ENCODE measurements around the gene ATXN7L3B.

The ATXN7L3B gene

DNA sequence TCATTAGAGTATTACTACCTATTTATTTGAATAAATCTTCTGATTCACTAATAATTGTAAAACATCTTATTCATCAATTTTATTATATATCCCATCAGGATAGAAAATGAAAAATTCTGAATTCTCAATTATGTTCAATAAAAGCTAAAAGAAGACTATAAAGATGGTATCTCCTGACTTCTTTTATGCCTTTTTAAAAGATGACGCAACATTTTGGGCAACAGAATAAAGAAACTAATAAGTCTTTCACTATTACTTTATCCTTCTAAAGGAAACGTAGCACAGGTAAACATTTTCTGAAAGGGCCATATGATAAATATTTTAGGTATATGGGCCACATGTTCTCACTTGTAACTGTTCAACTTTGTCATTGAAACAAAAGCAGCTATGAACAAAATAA is 10.1 kb upstream of the ATXN7L3B start:
- H3K9me3 ChIP-seq, result no peaks in the 10 kb centered on the region
- no peaks in the 10 kb centered on the region for H3K4me1 ChIP-seq (ENCODE audit: control insufficient read depth in 1 of 2, insufficient read depth in 1 of 2, low read depth in 1 of 2, low read length in 1 of 2)
- no peaks in the 10 kb centered on the region for H3K36me3 ChIP-seq
- TF ChIP-seq, protein P1, sequence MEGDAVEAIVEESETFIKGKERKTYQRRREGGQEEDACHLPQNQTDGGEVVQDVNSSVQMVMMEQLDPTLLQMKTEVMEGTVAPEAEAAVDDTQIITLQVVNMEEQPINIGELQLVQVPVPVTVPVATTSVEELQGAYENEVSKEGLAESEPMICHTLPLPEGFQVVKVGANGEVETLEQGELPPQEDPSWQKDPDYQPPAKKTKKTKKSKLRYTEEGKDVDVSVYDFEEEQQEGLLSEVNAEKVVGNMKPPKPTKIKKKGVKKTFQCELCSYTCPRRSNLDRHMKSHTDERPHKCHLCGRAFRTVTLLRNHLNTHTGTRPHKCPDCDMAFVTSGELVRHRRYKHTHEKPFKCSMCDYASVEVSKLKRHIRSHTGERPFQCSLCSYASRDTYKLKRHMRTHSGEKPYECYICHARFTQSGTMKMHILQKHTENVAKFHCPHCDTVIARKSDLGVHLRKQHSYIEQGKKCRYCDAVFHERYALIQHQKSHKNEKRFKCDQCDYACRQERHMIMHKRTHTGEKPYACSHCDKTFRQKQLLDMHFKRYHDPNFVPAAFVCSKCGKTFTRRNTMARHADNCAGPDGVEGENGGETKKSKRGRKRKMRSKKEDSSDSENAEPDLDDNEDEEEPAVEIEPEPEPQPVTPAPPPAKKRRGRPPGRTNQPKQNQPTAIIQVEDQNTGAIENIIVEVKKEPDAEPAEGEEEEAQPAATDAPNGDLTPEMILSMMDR (IDR thresholded peaks at IDR 0.05), result no peak
- H3K27ac ChIP-seq, result no peak overlapping the region
- no peak overlapping the region for H3K4me3 ChIP-seq (ENCODE audit: low read depth in 1 of 2, low read length in 1 of 2)
- H3K27me3 ChIP-seq, result peaks cover 33% of the 10 kb centered on the region

DNA sequence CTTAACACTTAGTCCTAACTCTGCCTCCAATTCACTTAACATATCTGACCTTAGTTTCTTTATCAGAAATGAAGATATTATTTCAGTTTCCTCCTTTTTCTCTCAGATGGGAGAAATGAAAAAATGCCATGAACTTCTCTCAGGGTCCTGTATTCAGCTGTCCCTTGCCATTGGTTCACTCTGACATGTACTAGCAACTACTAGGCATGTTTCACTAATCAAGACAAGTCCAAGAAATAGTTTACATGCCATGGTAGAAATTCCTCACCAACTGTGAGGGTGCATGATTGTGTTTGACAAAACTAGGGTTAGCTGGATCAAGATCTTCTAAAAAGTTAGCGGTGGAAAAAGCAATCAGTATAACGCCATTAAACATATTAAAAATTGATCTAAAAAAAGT is 7.0 kb upstream of the ATXN7L3B start:
- Histone ChIP-seq H3K4me1 (ENCODE audit: control insufficient read depth in 1 of 2, insufficient read depth in 1 of 2, low read depth in 1 of 2, low read length in 1 of 2) (no peaks in the 10 kb centered on the region), H3K9me3 (no peaks in the 10 kb centered on the region), H3K36me3 (no peaks in the 10 kb centered on the region), H3K4me3 (ENCODE audit: low read depth in 1 of 2, low read length in 1 of 2) (no peak overlapping the region), H3K27me3 (peaks cover 40% of the 10 kb centered on the region), H3K27ac (no peak overlapping the region)
- TF ChIP-seq, protein P1 (IDR thresholded peaks at IDR 0.05), result no peak

DNA sequence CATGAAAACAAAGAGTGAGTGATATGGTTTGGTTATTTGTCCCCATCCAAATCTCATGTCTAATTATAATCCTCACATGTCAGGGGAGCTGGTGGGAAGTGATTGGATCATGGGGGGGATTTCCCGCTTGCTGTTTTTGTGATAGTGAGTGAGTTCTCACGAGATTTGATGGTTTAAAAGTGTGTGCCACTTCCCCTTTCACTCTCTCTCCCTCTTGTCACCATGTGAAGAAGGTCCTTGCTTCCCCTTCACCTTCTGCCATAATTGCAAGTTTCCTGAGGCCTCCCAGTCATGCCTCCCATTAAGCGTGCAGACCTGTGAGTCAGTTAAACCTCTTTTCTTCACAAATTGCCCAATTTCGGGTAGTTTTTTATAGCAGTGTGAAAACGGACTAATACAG is 2.1 kb upstream of the ATXN7L3B start:
- H3K27me3 ChIP-seq, result peaks cover 27% of the 10 kb centered on the region
- H3K27ac ChIP-seq, result no peak overlapping the region
- H3K9me3 ChIP-seq, result no peaks in the 10 kb centered on the region
- peaks cover 24 to 26% of the 10 kb centered on the region in 2 experiments for H3K4me1 ChIP-seq (ENCODE audit: control insufficient read depth in 1 of 2, insufficient read depth in 1 of 2, low read depth in 1 of 2, low read length in 1 of 2)
- no peaks in the 10 kb centered on the region for H3K36me3 ChIP-seq
- TF ChIP-seq, protein P1 (IDR thresholded peaks at IDR 0.05), result no peak
- H3K4me3 ChIP-seq (ENCODE audit: low read depth in 1 of 2, low read length in 1 of 2), result no peak overlapping the region

DNA sequence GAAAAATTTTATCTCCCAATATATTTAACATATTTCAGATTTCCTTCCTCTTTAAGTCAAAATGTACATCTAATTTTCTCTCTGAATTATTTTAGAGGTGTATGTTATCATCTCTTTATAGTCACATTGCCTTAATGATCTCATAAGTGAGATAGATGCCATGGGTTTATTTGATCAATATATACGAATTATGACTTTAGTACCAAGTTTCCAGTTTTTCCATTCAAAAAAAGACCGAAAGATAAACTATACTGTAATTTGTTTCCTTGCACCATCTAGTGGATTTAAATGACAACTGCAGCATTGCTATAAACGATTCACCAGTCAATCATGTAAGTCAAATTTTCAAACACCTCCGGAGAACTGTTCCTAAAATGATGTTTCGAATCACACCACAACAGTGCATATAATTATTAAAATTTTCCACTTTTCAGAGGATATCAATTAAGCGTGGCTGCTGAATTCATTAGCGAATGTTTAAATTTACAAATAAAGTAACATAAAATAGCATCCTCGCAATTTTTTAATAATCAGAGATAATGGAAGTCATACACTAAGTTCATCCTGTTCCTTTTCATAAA is 419 bp upstream of the ATXN7L3B start:
- peaks cover 26 to 27% of the 10 kb centered on the region in 2 experiments for H3K4me1 ChIP-seq (ENCODE audit: control insufficient read depth in 1 of 2, insufficient read depth in 1 of 2, low read depth in 1 of 2, low read length in 1 of 2)
- H3K36me3 ChIP-seq, result peaks cover 4% of the 10 kb centered on the region
- peak overlapping the region; percentile 72 for H3K27ac ChIP-seq
- TF ChIP-seq, protein P1 (IDR thresholded peaks at IDR 0.05), result peak; percentile 56
- H3K27me3 ChIP-seq, result peaks cover 10% of the 10 kb centered on the region
- no peaks in the 10 kb centered on the region for H3K9me3 ChIP-seq
- peak overlapping the region; percentile 63 to 78 for H3K4me3 ChIP-seq (ENCODE audit: low read depth in 1 of 2, low read length in 1 of 2)

DNA sequence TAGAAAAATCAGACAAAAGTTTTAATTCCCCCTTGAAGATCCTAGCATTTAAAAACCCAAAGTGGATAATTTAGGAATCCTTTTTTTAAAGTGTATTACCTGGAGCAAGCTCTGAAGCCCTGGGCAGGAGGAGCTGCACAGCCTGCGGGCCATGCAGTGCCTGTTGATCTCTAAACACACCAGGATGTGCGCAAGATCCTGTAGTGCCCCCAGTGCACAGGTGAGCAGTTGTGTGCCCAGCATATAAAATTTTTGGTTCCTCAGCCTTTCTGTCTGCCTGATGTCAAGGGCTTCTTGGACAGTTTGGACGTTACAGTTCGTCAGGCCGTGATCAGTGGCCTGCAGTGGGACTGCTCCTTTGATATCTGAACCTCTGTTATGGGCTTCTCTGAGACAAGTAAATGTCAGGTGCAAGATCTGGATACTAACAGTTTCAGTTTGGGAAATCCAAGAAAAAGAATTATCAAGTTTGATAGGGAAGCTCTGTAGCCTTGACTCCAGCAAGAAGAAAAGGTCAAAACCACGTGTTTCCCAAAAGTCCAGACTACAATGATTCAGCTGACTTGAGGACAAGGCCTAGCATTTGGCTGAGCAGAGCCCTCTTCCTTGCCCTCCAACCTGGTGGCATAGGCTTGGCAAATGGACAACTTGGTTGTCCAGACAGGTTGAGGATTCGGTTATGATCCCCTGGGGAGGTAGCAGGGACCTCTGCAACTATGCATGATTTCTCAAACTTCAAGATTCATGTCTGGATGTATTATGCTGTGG is 1.0 kb downstream of the ATXN7L3B start:
- peak overlapping the region; percentile 72 for H3K27ac ChIP-seq
- H3K27me3 ChIP-seq, result no peaks in the 10 kb centered on the region
- TF ChIP-seq, protein P1 (IDR thresholded peaks at IDR 0.05), result no peak
- H3K9me3 ChIP-seq, result no peaks in the 10 kb centered on the region
- H3K4me3 ChIP-seq (ENCODE audit: low read depth in 1 of 2, low read length in 1 of 2), result peak overlapping the region; percentile 63 to 78
- H3K4me1 ChIP-seq (ENCODE audit: control insufficient read depth in 1 of 2, insufficient read depth in 1 of 2, low read depth in 1 of 2, low read length in 1 of 2), result peaks cover 26 to 27% of the 10 kb centered on the region in 2 experiments
- H3K36me3 ChIP-seq, result peaks cover 4% of the 10 kb centered on the region

Data from neutrophil (primary cell).